Nephron progenitor cell (in vitro differentiated cells): ENCODE measurements around the gene DCP1B.

ENCODE experiments used
- DNase-seq: peaks from one replicate; pipeline ENCODE4 v3.0.0; 2021
- H3K27ac Mint-ChIP-seq: 2 replicates; pipeline ENCODE4 v1.8.0; 2021; ENCODE audit warnings: mild to moderate bottlenecking, moderate library complexity, mixed read lengths
- H3K27me3 Mint-ChIP-seq: 2 replicates; pipeline ENCODE4 v1.8.0; 2021; ENCODE audit warnings: mild to moderate bottlenecking, low read depth, mixed read lengths; ENCODE audit not compliant: poor library complexity
- H3K36me3 Mint-ChIP-seq: 2 replicates; pipeline ENCODE4 v1.8.0; 2021; ENCODE audit warnings: low read depth, mixed read lengths
- H3K4me1 Mint-ChIP-seq: 2 replicates; pipeline ENCODE4 v1.8.0; 2021; ENCODE audit warnings: mixed read lengths
- H3K4me3 Mint-ChIP-seq: 2 replicates; pipeline ENCODE4 v1.8.0; 2021; ENCODE audit warnings: mild to moderate bottlenecking, moderate library complexity, mixed read lengths
- H3K9me3 Mint-ChIP-seq: 2 replicates; pipeline ENCODE4 v1.8.0; 2021; ENCODE audit warnings: mild to moderate bottlenecking, moderate library complexity, mixed read lengths
- TF ChIP-seq, protein P1 (sequence below): fragments of 200-600 bp; sonication (generic); IDR thresholded peaks from 2 replicates; pipeline ENCODE4 v1.5.0; 2021; ENCODE audit warnings: antibody characterized with exemption

DCP1B gene

DNA sequence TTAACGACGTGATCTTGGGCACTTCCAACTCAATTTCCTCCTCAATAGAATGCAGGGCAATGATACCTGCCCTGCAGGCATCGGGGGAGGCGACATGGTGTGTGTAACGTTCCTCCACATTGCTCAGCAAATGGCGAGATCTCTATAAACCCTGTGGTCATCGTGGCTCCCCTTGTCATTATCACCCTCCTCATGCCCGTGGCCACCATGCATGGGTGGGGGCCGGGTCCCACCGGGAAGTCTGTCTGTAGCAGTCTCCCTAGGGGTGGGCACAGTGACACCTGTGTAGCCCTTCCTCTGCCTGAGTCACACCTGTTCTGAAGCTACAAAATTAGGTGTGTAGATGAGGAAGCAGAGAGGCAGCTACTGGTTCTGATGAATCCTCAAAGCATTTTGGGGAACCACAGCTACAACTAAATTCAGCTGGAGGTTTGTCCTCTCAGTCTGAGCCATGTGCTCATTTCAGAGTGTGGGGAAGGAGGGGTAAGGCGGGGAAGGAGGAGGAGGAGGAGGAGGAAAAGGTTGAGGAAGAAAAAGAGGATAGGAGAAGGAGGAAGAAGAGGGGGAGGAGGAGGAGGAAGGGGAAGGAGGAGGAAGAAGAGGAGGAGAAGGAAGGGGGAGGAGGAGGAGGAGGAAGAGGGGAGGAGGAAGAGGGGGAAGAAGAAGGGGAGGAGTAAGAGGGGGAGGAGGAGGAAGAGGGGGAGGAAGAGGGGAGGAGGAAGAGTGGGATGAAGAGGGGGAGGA, 74.8 kb downstream of the DCP1B start:
- Mint-ChIP-seq H3K4me1 (peaks cover 82% of the 10 kb centered on the region), H3K27ac (no peak overlapping the region), H3K36me3 (no peaks in the 10 kb centered on the region), H3K9me3 (no peaks in the 10 kb centered on the region), H3K4me3 (no peak overlapping the region), H3K27me3 (peaks cover 16% of the 10 kb centered on the region)
- TF ChIP-seq, protein P1, sequence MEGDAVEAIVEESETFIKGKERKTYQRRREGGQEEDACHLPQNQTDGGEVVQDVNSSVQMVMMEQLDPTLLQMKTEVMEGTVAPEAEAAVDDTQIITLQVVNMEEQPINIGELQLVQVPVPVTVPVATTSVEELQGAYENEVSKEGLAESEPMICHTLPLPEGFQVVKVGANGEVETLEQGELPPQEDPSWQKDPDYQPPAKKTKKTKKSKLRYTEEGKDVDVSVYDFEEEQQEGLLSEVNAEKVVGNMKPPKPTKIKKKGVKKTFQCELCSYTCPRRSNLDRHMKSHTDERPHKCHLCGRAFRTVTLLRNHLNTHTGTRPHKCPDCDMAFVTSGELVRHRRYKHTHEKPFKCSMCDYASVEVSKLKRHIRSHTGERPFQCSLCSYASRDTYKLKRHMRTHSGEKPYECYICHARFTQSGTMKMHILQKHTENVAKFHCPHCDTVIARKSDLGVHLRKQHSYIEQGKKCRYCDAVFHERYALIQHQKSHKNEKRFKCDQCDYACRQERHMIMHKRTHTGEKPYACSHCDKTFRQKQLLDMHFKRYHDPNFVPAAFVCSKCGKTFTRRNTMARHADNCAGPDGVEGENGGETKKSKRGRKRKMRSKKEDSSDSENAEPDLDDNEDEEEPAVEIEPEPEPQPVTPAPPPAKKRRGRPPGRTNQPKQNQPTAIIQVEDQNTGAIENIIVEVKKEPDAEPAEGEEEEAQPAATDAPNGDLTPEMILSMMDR: no peak
- DNase-seq: no peak

DNA sequence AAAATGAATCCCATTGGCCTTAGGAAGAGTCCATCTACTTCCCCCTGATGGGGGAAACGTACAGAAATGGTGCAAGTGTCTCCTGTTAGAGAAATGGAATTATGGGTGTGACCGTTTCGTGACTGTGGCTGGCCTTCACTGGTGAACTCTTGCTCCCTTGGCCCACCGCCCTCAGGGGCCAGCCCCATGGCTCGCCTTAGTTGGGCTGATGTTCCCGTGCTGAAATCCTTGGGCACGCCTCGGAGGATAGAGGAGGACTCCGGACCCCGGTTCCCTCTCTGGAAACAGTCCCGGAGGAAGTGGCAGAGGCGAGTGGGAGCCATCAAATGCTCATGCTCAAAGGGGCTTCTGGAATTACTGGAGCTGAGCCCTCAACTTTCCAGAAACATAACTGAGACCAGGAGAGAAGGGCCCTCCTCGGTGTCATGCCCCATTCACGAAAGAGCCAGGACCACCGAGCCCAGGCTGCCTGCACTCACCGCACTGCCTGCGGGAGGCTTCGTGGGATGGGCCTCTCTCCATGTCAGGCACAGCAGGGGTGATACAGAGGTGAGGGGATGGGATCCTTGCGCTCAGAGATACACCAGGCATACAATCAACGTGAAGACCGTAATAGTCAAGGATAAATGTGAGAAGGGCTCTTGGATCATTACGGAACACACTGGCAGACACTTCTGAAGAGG, 75.7 kb downstream of the DCP1B start:
- Mint-ChIP-seq H3K4me1 (peaks cover 83% of the 10 kb centered on the region), H3K9me3 (no peaks in the 10 kb centered on the region), H3K36me3 (no peaks in the 10 kb centered on the region), H3K27ac (no peak overlapping the region), H3K4me3 (no peak overlapping the region), H3K27me3 (peaks cover 14% of the 10 kb centered on the region)
- DNase-seq: no peak
- TF ChIP-seq, protein P1: no peak

DNA sequence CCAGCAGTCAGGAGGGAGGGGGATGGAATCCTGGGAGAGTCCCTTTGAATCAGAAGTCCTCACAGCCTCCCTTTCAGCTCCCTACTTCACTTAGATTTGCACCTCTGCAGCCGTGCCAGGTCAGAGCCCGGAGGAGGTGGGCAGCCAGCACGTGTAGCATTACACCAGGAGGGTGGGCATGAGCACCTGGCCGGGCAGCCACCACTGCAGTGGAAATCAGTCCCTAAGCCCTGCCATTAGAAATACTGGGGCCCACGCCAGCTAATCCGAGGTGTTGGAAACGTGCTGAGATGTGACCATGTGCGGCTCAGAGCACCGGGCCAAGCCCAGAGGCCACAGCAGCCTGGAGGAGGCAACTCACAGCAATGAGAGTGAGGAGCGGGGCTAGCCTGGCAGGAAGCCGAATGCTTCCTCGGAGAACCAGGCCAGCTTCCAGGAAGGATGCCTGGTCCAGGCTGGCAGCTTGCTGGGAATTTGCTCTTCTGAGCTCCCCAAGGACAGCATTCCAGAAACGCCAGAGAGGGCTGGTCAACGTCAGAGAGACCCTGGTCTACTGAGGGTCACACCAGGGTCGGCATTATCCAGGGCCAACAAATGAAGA, 76.4 kb downstream of the DCP1B start:
- TF ChIP-seq, protein P1: no peak
- H3K27me3 Mint-ChIP-seq: peaks cover 14% of the 10 kb centered on the region
- no peak overlapping the region for H3K4me3 Mint-ChIP-seq
- no peaks in the 10 kb centered on the region for H3K9me3 Mint-ChIP-seq
- no peak overlapping the region for H3K27ac Mint-ChIP-seq
- DNase-seq: no peak
- H3K4me1 Mint-ChIP-seq: peaks cover 83% of the 10 kb centered on the region
- no peaks in the 10 kb centered on the region for H3K36me3 Mint-ChIP-seq

DNA sequence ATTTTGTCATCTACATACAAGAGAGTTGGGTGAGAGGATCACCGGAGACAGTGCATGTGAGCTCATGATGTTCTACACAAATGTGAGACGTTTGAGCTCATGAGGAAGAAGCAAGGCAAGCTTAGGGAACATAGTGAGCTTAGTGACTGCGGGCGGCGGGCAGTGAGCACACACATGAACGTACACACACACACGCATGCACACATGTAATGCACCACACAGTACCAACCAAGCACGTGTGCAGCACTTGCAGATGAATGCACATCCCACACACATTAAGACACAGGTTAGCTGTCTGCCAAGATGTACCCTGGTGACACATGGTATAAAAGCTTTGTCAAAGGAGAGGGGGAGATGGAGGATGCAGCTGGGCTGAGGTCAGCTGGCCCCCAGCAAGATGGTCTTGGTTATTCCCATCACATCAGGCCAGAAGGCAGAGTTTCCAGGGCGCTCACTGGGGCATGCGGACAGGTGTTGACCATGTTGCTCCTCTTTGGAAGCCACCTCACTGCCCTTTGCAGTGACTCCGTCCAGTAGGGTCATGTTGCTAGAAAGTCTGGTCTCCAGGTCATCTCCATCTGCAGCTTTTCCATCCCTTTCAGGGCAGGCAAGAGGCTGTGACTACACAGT, 77.1 kb downstream of the DCP1B start:
- Mint-ChIP-seq H3K9me3 (no peaks in the 10 kb centered on the region), H3K27ac (no peak overlapping the region), H3K27me3 (peaks cover 14% of the 10 kb centered on the region), H3K4me3 (no peak overlapping the region), H3K4me1 (peaks cover 79% of the 10 kb centered on the region), H3K36me3 (no peaks in the 10 kb centered on the region)
- DNase-seq: no peak
- TF ChIP-seq, protein P1: no peak

DNA sequence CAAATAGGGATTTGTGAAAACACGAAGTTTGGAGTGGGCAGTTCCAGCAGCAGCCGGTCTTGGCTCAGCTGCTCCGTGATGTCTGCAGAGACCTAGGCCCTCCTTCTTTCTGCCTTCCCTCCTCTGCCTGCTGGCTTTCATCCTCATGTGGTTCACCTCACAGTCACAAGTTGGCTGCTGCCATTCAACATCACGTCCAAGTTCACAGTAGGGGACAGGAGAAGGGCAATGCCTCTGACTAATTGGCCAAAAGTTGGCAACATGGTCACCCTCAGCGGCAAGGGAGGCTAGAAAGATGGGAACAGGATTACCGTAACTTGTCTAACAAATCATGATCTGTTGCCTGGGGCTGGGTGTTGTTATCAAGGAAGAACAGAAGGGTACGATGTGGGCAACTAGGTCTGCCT, 78.0 kb downstream of the DCP1B start:
- Mint-ChIP-seq H3K9me3 (no peaks in the 10 kb centered on the region), H3K4me1 (peaks cover 70% of the 10 kb centered on the region), H3K4me3 (no peak overlapping the region), H3K27me3 (peaks cover 14% of the 10 kb centered on the region), H3K36me3 (no peaks in the 10 kb centered on the region), H3K27ac (no peak overlapping the region)
- DNase-seq: no peak
- TF ChIP-seq, protein P1: no peak
